Adrenal gland (tissue), 5 donors: ENCODE measurements around the gene CAMTA1.

Experiments
- POLR2A ChIP-seq, 2 donors: fragments of 450-650 bp; IDR thresholded peaks; one replicate each; pipeline ENCODE4 v1.6.1; 2017; ENCODE audit warnings: antibody characterized with exemption in 2 of 2, mild to moderate bottlenecking in 2 of 2, moderate library complexity in 1 of 2
- TF ChIP-seq, protein P1 (sequence below), 6 experiments: fragments of 450-650 bp in 4 of 6; fragments of 200-600 bp in 2 of 6; sonication (generic) in 1 of 6; IDR thresholded peaks; 1 replicate in 5 of 6; 2 replicates in 1 of 6; pipeline versions ENCODE4 v1.5.1 to v1.8.0; 2016 to 2021; ENCODE audit warnings: antibody characterized with exemption in 6 of 6, mild to moderate bottlenecking in 2 of 6, moderate library complexity in 1 of 6
- donor health status: DM: no; HTN: no; CAD: no.

DNA sequence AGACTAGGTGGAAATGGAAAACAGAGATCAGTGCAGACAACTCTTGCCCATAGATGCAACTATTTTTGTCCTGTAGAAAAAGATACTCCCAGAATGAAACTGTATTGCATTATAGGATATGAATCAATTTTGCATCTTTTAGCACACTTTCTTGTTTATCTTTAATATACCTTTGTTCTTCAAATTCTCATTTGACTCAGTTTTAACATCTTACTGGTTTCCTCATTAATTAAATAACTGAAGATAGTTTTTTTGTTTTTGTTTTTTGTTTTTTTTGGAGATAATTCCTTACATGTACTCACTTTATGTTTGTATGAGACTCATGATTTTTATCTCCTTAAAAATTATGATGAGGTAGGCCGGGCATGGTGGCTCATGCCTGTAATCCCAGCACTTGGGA, 10.9 kb upstream of the CAMTA1 start:
- TF ChIP-seq, protein P1, sequence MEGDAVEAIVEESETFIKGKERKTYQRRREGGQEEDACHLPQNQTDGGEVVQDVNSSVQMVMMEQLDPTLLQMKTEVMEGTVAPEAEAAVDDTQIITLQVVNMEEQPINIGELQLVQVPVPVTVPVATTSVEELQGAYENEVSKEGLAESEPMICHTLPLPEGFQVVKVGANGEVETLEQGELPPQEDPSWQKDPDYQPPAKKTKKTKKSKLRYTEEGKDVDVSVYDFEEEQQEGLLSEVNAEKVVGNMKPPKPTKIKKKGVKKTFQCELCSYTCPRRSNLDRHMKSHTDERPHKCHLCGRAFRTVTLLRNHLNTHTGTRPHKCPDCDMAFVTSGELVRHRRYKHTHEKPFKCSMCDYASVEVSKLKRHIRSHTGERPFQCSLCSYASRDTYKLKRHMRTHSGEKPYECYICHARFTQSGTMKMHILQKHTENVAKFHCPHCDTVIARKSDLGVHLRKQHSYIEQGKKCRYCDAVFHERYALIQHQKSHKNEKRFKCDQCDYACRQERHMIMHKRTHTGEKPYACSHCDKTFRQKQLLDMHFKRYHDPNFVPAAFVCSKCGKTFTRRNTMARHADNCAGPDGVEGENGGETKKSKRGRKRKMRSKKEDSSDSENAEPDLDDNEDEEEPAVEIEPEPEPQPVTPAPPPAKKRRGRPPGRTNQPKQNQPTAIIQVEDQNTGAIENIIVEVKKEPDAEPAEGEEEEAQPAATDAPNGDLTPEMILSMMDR (IDR thresholded peaks at IDR 0.05), result no peak
- TF ChIP-seq POLR2A (IDR thresholded peaks at IDR 0.05), result no peak
